ENCODE data around the gene ADARB2. TPM values are rescaled to one million over a fixed set of nuclear protein-coding genes. Genes with fewer than 3 reads are reported as not detected.

The ADARB2 gene
- total RNA-seq, 1 donor from 2014 or later: 0.22 TPM

- DNase-seq: no peak
- no peak for ATAC-seq
- intact Hi-C loops (cut with micrococcal nuclease): no loop called here
These were observed 356.0 kb downstream of the ADARB2 start for GRCh38 chr10:1381339-1381738.

GRCh38 chr10:1380088-1380671, 357.1 kb downstream of the ADARB2 start:
- ATAC-seq (no peak), DNase-seq (no peak)
- intact Hi-C loops (cut with micrococcal nuclease): no loop called here

GRCh38 chr10:1379601-1380000, 357.7 kb downstream of the ADARB2 start:
- intact Hi-C loops (cut with micrococcal nuclease): no loop called here
- DNase-seq: no peak

GRCh38 chr10:1378473-1378872, 358.9 kb downstream of the ADARB2 start:
- intact Hi-C loops (cut with micrococcal nuclease): no loop called here
- DNase-seq (no peak), ATAC-seq (no peak)

More at GRCh38 chr10:1379601-1380000, 357.7 kb downstream of the ADARB2 start:
- ATAC-seq: no peak

GRCh38 chr10:1377740-1378397, 359.5 kb downstream of the ADARB2 start:
- intact Hi-C loops (cut with micrococcal nuclease): no loop called here
- ATAC-seq: no peak
- no peak for DNase-seq

GRCh38 chr10:1377231-1377630, 360.1 kb downstream of the ADARB2 start:
- no peak for ATAC-seq
- intact Hi-C loops (cut with micrococcal nuclease): no loop called here
- DNase-seq: no peak

- DNase-seq (no peak), ATAC-seq (no peak)
- intact Hi-C loops (cut with micrococcal nuclease): no loop called here
These were observed 360.9 kb downstream of the ADARB2 start for GRCh38 chr10:1376384-1376945.

GRCh38 chr10:1375346-1376170, 361.8 kb downstream of the ADARB2 start:
- ATAC-seq (no peak), DNase-seq (no peak)

GRCh38 chr10:1374511-1375345, 362.6 kb downstream of the ADARB2 start:
- ATAC-seq: no peak
- DNase-seq: no peak
- intact Hi-C loops (cut with micrococcal nuclease): no loop called here

More at GRCh38 chr10:1375346-1376170, 361.8 kb downstream of the ADARB2 start:
- intact Hi-C loops (cut with micrococcal nuclease): no loop called here

GRCh38 chr10:1373287-1373686, 364.0 kb downstream of the ADARB2 start:
- ATAC-seq (no peak), DNase-seq (no peak)
- intact Hi-C loops (cut with micrococcal nuclease): no loop called here

- intact Hi-C loops (cut with micrococcal nuclease): no loop called here
- no peak for ATAC-seq
- no peak for DNase-seq
These were observed 365.1 kb downstream of the ADARB2 start for GRCh38 chr10:1372212-1372611.

- DNase-seq (no peak), ATAC-seq (no peak)
- intact Hi-C loops (cut with micrococcal nuclease): no loop called here
These were observed 367.0 kb downstream of the ADARB2 start for GRCh38 chr10:1370298-1370697.

- no peak for DNase-seq
- no peak for ATAC-seq
- intact Hi-C loops (cut with micrococcal nuclease): no loop called here
These were observed 367.7 kb downstream of the ADARB2 start for GRCh38 chr10:1369665-1370064.

- ATAC-seq (no peak), DNase-seq (no peak)
- intact Hi-C loops (cut with micrococcal nuclease): no loop called here
These were observed 368.1 kb downstream of the ADARB2 start for GRCh38 chr10:1369197-1369596.

- no peak for DNase-seq
- ATAC-seq: peak; percentile 27
These were observed 368.5 kb downstream of the ADARB2 start for GRCh38 chr10:1368842-1369171.

GRCh38 chr10:1367938-1368841, 369.1 kb downstream of the ADARB2 start:
- intact Hi-C loops (cut with micrococcal nuclease): no loop called here
- ATAC-seq (no peak), DNase-seq (no peak)

More at GRCh38 chr10:1368842-1369171, 368.5 kb downstream of the ADARB2 start:
- intact Hi-C loops (cut with micrococcal nuclease): no loop called here

- DNase-seq (no peak), ATAC-seq (no peak)
- intact Hi-C loops (cut with micrococcal nuclease): no loop called here
These were observed 370.4 kb downstream of the ADARB2 start for GRCh38 chr10:1366811-1367425.

- intact Hi-C loops (cut with micrococcal nuclease): no loop called here
- no peak for ATAC-seq
- DNase-seq: no peak
These were observed 371.0 kb downstream of the ADARB2 start for GRCh38 chr10:1366322-1366691.

All from left ventricle myocardium superior (tissue), 1 donor.